Hematopoietic multipotent progenitor cell treated with erythropoietin and hydrocortisone succinate and interleukin-3 and kit ligand, for 4 days (in vitro differentiated cells): ENCODE data around the gene DIP2A.
"Not testable (repeated sequence)": the region's sequence is repeated elsewhere in the genome, so short reads cannot be mapped to it uniquely, and the experiment has no call there.

Experiments
- DNase-seq: peaks from one replicate; pipeline ENCODE4 v3.0.0-alpha.2; 2015

DIP2A gene

DNA sequence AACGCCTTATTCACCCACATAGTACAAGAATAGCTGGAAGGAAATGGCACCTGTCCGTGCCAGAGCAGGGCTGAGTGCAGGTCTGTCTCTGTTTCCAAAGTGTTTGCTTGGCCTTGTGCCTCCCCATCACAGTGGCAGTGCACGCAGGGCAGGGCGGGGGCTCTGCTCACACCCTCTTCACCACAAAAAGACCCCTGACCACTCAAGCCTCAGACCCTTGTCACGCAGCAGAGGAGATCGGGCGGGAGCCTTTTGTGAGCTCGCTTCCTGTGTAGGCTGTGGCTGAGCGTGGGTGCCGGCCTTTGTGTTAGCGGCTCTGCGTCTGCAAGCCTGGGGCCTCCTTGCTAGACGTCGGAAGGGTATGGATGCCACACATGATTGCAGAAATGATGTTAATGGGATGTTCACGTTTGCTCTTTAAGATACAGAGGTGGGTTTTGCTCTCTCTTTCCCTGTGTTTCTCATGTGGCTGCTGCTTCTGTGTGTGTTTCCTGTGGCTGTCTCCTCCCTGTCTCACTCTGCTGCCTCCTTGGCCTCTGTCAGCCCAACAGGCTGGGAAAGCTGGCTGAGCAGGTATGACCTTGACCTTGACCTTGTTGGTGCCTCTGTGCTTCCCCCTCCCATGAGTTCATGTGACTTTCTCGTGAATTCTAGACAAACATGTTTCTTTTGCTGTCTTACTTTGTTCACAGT lies 100.7 kb downstream of the DIP2A start:
- no peak for DNase-seq

DNA sequence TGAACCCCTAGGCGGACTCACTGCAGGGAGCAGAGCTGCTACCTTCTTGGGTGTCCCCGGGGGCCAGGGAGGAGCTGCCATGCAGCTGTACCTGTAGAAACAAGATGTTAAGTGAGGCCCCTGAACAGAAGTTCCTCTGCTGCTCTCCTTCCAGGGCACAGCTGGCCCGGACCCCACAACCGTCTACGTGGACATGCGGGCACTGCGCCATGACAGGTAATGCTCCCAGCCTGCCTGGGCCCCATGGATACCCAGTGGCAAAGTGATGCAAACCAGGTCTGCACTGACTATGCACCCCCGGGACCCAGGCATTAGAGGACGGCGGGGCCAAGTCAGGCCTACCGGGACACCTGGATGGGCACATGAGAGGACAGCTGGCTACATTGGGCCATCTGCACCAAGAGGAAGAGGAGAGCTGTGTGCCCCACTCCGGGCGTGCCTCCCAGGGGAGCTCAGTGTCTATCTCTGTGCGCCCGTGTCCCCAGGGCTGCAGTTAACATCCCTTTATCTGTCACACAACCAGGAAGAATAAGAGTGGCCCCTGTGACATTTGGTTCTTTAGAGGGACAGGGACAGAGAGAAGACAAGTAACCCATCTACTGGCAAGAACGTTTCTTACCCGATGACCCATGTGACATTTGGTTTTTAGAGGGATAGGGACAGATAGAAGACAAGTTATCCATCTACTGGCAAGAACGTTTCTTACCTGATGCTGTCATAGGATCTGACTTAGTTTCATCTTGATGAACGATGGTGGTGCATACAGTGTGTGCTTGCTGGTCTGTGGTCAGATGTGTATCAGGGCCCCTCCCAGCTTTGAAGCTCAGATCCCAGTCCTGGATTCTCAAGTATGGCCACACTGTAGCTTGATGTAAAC lies 102.1 kb downstream of the DIP2A start:
- no peak for DNase-seq

DNA sequence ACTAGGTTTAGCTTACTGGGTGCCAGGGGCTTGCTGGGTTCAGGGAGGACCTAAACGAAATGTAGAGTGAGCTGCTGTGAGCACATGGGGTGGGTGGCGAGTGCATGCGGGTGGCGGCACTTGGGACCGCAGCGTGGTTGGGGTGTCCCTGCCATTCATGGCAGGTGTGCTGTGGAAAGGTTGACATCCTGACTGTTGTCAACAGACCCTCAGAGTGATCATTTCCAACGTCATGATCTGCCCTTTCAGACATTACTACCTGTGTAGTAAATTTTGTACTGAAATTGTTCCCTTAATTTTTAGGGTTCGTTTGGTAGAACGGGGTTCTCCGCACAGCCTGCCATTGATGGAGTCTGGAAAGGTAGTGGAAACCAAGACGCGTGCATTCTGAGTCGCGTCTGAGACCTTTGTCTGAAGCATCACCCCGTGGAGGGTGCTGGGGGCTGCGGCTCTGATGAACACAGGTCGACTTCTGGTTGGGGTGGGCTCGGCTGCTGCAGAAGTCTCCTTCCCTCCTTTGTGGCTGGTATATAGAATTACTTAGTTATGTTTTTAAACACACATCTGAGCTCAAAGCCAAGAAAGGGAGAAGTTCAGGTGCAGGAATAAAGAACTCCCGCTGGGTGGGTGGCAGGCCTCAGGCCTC lies 102.9 kb downstream of the DIP2A start:
- DNase-seq = no peak

DNA sequence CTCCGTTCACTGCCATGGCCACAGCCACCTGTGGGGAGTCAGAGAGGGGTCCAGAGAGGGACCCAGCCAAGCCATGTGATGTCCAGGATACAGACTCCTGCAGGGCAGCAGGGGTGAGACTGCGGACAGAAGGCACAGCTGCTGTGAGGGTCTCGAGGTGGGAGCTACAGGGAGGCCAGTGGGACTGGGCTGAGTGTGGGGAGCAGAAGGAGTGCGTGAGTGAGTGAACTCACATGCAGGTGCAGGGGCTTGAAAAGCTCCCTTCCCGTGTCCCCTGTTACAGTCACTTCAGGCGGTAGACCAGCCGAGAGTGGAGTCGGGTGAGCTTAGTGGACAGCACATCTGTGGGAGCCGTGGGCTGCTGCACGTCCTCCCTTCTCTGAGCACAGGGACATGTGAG lies 103.8 kb downstream of the DIP2A start:
- no peak for DNase-seq

DNA sequence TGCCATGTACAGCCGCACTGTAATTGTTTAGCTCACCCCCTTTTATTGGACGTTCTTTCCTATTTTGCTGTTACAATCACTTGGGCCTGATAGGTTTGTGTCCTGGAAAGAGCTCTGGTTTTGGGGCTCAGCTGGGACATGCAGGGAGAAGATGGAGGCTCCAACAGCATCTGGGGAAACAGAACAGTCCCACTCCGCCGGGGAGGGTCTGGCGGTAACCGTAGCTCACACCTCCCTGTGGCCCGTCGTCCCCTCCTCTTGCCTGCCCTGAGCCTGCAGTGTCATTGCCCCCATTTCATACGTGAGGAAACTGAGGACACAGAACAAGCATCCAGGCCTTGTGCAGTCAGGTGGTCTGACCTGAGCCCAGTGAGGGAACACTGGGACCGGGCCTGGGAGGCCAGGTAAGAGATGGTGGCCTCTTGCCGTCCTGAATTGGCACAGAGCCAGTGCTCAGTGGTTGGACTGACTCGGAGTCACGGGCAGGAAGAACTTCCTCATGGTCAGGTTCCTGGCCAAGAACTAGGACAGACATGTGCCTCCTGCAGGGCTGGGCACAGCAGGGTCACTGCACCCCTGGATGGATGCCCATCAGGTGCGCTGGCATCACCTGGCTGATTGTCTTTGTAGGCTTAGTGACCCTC lies 104.4 kb downstream of the DIP2A start:
- no peak for DNase-seq

DNA sequence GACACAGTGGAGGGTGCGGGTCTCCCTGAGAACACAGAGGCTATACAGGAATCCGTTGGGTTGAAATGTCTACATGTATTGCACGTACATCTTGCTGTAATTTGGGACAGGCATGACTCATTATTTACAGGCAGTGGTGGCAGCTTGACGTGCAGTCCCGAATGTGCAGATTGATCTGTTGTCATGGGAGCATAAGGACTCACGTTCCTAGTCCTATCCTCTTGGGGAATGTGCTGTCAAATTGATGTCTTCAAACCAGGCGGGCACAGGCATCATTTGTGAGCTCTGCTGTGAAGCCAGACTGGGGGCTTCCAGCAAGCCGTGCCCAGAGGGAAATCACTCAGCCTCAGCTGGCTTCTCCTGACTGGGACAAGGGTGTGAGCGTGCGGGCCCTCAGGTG lies 105.7 kb downstream of the DIP2A start:
- DNase-seq = no peak

DNA sequence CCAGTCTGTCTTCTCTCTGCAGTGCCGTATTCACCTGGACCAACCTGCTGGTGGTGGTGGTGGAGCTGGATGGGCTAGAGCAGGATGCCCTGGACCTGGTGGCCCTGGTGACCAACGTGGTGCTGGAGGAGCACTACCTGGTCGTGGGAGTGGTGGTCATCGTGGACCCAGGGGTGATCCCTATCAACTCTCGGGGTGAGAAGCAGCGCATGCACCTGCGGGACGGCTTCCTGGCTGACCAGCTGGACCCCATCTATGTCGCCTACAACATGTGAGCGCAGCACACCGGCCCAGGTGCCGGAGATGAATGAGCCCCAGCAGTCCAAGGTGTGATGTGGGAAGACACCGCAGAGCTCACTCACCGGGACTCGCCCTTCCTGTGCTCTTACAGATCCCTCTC lies 108.7 kb downstream of the DIP2A start:
- no peak for DNase-seq

DNA sequence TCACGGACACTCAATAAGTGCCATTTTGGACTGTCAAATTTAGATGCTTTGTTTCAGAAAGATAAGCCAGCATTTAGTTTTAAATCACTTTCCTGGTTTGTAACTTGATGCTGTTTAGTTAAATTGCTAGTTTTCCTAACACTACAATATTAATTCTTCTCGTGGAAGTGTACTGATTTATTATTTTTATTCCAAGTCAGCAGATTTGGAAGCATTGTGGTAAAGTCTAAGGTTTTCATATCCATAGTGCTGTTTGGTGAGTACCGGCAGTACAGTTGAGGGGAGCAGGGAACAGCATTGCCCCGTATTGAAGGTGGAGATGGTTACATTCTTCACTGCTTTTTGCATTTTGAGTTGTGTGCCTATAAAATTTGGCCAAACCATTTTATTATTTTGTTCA lies 109.9 kb downstream of the DIP2A start:
- no peak for DNase-seq

DNA sequence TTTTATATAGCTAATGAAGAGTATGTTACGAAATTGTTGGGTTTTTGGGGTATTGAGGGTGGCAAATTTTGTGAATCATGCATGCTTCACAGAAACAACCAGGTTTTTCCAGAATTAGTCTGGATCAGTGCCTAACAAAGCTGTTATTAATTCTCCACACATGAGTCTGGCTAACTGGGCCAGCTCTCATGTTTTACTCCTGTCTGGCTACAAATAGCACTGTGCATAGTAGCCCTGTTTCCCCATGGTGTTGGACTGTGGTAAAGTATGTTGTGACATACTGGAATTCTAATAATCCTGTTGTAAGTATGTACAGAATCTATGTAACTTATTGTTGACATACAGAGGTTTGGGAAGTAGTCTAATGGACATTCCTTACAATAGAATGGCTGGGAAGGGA lies 110.4 kb downstream of the DIP2A start:
- DNase-seq = no peak

DNA sequence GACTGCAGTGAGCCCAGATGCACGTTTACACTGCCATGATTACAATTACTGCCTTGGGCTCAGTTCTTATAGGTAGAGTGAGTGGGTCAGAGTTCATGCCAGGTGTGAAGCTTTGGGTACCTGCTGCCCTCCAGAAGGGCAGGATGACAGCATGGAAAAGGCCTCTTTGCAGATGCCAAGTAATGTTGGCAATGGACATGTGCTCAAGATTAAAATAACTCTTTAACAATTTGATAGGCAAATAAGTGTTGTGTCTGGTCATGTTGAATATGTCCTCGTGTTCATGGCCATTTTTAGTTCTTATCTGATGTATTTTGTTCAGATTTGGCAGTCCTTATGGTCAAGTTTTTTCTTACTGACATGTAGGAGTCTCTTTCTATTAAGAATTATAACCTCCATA lies 111.4 kb downstream of the DIP2A start:
- no peak for DNase-seq

DNA sequence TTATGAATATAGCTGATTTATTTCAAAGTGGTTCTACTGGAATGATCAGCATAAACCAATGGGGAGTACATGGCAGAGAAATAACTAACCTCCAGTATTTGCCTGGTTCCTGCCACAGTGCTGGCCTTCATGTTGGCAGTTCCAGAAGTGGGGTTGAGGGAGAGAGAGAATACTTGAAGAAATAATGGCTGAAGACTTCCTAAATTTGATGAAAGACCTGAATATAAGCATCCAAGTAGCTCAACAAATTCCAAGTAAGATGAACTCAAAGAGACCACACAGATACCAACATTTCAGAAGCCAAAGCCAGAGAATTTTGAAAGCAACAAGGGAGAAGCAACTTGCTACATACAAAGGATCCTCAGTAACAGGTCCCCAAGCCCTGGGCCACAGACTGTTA lies 111.9 kb downstream of the DIP2A start:
- no peak for DNase-seq

DNA sequence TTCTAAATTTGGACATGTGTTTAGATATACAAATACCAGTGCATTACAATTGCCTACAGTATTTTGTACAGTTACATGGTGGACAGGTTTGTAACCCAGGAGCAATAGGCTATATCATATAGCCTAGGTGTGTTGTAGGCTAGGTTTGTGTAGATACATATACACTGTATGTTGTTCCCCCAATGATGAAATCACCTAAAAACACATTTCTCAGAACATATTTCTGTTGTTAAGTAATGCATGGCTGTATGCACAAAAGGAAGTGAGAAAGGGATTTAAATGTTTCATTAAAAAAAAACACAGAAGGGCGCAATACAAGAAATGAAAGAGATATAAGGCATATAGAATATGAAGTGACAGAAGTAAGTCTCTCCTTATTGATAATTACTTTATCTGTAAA lies 114.2 kb downstream of the DIP2A start:
- DNase-seq = no peak

DNA sequence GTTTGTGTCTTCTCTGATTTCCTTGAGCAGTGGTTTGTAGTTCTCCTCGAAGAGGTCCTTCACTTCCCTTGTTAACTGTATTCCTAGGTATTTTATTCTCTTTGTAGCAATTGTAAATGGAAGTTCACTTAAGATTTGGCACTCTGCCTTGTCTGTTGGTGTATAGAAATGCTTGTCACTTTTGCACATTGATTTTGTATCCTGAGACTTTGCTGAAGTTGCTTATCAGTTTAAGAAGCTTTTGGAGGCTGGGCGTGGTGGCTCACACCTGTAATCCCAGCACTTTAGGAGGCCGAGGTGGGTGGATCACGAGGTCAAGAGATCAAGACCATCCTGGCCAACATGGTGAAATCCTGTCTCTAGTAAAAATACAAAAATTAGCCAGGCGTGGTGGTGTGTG lies 119.1 kb downstream of the DIP2A start:
- DNase-seq = not testable (repeated sequence)

DNA sequence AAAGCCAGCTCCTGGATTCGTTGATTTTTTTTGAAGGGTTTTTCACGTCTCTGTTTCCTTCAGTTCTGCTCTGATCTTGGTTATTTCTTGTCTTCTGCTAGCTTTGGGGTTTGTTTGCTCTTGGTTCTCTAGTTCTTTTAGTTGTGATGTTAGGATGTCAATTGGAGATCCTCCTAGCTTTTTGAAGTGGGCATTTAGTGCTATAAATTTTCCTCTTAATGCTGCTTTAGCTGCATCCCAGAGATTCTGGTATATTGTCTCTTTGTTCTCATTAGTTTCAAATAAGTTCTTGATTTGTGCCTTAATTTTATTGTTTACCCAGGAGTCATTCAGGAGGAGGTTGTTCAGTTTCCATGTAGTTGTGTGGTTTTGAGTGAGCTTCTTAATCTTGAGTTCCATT lies 120.7 kb downstream of the DIP2A start:
- not testable (repeated sequence) for DNase-seq

DNA sequence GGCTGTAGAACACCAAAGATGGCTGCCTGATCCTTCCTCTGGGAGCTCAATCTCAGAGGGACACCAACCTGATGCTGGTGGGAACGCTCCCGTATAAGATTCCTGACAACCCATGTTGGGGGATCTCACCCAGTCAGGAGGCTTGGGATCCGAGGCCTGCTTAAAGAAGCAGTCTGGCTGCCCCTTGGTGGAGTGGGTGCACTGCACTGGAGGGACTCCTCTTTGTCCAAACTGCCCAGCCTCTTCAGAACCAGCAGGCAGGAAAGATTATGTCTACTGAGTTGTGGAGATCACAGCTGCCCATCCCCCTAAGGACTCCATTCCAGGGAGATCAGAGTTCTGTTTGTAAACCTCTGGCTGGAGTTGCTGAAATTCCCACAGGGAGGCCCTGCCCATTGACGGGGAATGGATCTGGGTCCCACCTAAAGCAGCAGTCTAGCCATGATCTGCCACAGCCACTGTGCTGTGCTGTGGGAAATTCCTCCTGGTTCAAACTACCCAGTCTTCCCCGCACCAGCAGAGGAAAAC lies 123.2 kb downstream of the DIP2A start:
- no peak for DNase-seq

DNA sequence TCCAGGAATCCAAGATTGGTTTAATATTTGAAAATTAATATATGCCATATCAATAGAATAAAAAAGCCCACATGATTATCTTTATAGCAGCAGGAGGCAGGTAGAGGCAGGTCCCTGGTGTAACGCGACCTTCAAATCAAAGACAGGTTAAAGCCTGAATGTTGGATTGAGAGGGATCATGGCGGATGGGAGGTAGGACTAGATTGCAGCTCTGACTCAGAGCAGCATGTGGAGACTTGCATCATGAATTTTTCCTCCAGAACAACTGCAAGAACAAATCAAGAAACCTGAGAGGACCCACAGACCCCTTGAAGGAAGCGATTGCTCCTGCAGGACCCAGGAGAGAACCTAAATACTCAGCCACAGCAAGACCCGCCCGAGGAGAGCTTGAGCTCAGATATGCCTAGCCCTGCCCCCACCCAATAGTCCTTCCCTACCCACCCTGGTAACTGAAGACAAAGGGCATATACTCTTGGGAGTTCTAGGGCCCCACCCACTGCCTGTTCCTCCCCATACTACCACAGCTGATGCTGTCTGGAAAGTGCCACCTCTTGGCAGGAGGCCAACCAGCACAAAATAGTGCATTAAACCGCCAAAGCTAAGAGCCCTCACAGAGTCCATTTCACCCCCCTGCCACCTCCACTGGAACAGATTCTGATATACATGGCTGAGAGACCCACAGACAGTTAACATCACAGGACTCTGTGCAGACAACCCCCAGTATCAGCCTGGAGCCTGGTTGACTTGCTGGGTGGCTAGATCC lies 126.7 kb downstream of the DIP2A start:
- DNase-seq = peak; percentile 47

DNA sequence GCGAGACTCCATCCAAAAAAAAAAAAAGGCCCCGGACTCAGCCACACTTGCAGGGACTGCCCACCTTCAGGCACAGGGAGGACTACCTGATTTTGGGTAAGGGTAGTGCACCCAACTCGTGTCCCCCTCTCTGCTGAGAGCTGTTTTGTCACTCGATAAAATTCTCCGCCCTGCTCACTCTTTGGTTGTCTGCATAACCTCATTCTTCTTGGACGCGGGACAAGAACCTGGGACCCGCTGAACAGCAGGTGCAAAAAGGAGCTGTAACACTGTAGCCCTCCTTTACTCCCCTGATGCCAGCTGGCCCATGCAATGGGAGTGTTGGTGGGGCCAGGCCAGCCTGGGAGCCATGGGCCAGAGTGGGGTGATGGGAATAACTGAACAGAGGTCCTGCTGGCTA lies 135.6 kb downstream of the DIP2A start:
- DNase-seq = no peak

DNA sequence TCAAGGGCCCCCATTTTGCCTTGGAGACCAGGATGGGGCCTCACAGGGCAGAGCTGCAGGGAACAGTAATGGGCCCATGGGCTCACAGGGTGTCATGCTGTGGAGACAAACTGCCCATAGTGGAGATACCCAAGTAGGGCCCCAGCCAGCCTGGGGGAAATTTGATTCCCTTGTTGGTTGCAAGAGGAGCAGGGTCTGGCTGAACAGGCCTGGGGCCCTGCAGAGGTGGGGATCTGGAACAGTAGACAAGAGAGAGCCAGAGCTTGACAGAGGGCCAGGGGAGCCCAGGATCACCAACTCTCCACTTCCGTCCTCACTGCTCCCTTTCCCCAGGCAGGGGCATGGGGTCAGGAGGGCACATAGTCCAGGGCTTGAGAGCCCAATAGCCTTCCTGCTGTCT lies 137.5 kb downstream of the DIP2A start:
- DNase-seq = no peak

DNA sequence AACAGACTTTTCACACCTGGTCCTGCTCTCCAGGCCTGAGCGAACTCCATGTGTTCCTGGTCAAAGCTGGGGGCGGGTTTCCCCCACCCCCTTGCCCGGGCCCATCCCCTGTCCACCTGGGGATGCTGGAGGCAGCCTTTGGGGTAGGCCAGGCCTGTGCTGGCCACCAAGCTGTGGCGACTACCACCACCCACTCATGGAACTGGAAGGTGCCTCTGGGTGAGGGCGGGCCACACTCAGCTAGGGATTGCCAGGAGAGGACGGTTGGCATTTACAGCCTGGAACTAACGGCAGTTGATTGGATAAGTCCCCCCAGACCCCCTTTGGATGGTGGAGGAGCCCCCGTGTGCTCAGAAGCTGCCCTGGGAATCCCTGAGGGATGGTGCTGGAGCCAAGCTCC lies 138.3 kb downstream of the DIP2A start:
- no peak for DNase-seq

DNA sequence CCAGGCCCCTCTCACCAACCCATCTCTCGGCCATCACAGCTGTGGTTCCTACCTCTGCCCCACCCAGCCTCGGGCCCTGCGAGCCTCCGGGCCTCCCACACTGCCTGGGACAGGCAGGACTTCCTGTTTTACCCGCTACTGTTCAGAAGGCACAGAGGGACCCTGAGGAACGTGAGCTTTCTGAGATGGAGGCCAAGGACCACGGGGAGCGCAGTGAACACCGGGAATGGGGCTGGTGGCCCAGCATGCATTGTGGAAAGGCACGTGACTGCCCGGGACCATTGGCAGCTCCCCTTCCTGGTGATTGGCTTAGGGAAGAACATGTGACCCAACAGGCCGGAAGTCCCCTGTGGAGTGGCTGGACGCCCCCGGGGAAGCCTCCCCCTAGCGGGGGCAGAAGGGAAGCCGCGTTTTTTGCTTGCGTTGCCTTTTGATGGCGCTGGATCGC lies 139.2 kb downstream of the DIP2A start:
- no peak for DNase-seq

DNA sequence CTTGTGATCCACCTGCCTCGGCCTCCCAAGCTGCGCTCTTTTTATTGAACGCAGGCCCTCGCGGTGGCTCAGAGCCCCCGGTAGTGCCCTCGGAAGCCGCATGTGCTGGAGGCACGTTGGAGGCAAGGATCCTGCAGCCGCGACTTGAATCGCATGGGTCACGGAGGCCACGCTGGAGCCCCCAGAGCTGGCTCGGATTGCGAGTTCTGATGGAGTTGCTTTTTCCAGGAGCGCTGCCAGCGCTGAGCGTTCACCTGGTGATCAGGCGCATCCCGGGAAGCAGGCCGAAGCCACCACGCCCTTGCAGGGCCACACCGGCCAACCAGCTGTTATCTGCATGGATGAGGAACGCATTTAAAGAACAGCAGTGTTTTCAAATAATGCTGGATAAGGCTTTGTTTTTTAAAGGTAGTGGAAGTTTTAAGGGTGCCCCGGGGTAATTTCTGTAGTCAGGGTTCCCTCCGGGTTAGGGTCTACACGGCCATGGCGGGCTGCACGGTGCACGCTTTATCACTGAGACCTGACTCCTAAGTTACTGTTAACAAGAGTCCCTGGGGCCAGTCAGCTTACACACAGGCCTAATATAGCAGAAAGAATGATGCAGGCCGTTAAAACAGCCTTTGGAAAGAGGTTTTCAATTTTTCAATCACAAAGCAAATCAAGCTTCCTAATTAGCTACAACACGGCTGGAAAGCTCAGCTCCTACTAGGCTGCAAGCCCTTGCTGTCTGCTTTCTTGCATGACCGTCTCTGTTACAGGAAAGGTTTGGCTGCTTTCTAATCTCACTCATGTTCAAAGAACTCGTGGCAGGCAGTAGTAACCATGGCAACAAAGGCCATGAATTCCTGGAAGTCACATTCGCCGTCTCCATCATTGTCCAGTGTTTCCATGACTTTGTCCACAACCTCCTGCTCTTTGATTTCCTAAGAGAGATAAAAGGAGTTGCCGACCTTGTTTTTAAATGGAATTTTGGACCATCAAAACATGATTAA lies 140.2 kb downstream of the DIP2A start:
- DNase-seq = peak; percentile 44
